ENCODE results near the gene ARRDC4. TPM values are rescaled to one million over a fixed set of nuclear protein-coding genes. Genes with fewer than 3 reads are reported as not detected.

ARRDC4 gene
- total RNA-seq, 1 experiment from 2014 or later, result 8.7 TPM

GRCh38 chr15:97929456-97930229 lies 30.9 kb upstream of the ARRDC4 start:
- Histone ChIP-seq H3K79me1 (ENCODE audit: insufficient read depth, low read depth, low read length, poor library complexity, severe bottlenecking) (no peaks in the 10 kb centered on the region), H3K9me3 (ENCODE audit: control insufficient read depth, low read depth, low read length) (peaks cover 13% of the 10 kb centered on the region), H3K79me2 (ENCODE audit: insufficient read depth, low read length) (no peaks in the 10 kb centered on the region), H3T11ph (ENCODE audit: low read length) (no peak overlapping the region), H3K27me3 (ENCODE audit: insufficient read depth, low read length) (no peaks in the 10 kb centered on the region), H3K4me1 (ENCODE audit: insufficient read depth, low read length) (no peaks in the 10 kb centered on the region), H2BK12ac (ENCODE audit: insufficient read length, low read depth, low read length) (no peak overlapping the region), H4K8ac (replicated peaks; ENCODE audit: insufficient read length, low read depth, low read length) (no peak overlapping the region), H2BK15ac (ENCODE audit: low read depth, low read length) (no peak overlapping the region), H2AK5ac (ENCODE audit: insufficient read length, low read length) (no peak overlapping the region), H3K4ac (ENCODE audit: low read depth, low read length) (no peak overlapping the region), H2AFZ (ENCODE audit: low read length) (no peak overlapping the region), H3K4me2 (ENCODE audit: insufficient read depth, insufficient read length, low read length) (no peak overlapping the region), H3K56ac (ENCODE audit: insufficient read length, low read depth, low read length) (no peak overlapping the region), H2BK5ac (ENCODE audit: insufficient read length, low read length) (no peak overlapping the region), H3K14ac (ENCODE audit: insufficient read depth, low read length) (no peak overlapping the region), H3K18ac (ENCODE audit: insufficient read length, low read depth, low read length) (no peak overlapping the region), H3K9ac (ENCODE audit: extremely low read depth, insufficient read length, low read length) (no peak overlapping the region), H3K23me2 (ENCODE audit: insufficient read length, low read depth, low read length, poor library complexity, severe bottlenecking) (no peaks in the 10 kb centered on the region), H3K23ac (ENCODE audit: insufficient read length, low read depth, low read length) (no peak overlapping the region), H4K5ac (ENCODE audit: insufficient read length, low read depth, low read length) (no peak overlapping the region), H2BK120ac (ENCODE audit: low read depth, low read length, poor library complexity, severe bottlenecking) (no peak overlapping the region), H4K91ac (ENCODE audit: insufficient read length, low read depth, low read length) (no peak overlapping the region), H3K27ac (ENCODE audit: insufficient read length, low read depth, low read length) (no peak overlapping the region), H2BK20ac (ENCODE audit: low read depth, low read length, poor library complexity, severe bottlenecking) (no peak overlapping the region), H4K20me1 (ENCODE audit: control insufficient read depth, insufficient read depth, insufficient read length) (no peaks in the 10 kb centered on the region)
- Mint-ChIP-seq H3K9me3 (peaks cover 31 to 35% of the 10 kb centered on the region in 2 experiments), H3K36me3 (ENCODE audit: insufficient read depth in 1 of 3, low read depth in 3 of 3) (peaks cover 5 to 22% (median 13%) of the 10 kb centered on the region in 3 experiments; a peak in 6 of 7 replicates), H3K4me1 (no peaks in the 10 kb centered on the region), H3K27me3 (ENCODE audit: low read depth) (peaks cover 1% of the 10 kb centered on the region; the same call in 1 of the 2 replicates), H3K27ac (no peak overlapping the region), H3K4me3 (no peak overlapping the region)
- WGBS (ENCODE audit: extremely low coverage, insufficient read length, low lambda C conversion rate), result no CpG with 5 or more reads among the region's 6 CpGs
- DNase-seq, result no peak
- TF ChIP-seq CTCF (conservative IDR thresholded peaks at IDR 0.05), result no peak
